ENCODE measurements around the gene NR6A1. TPM values are rescaled to one million over a fixed set of nuclear protein-coding genes. Genes with fewer than 3 reads are reported as not detected.

Gene NR6A1
- total RNA-seq, 2 experiments from 2014 or later, result 0.28 to 0.76 TPM

- no peaks in the 10 kb centered on the region for H3K36me3 Mint-ChIP-seq (ENCODE audit: low read depth)
- H3K4me3 Mint-ChIP-seq, result no peak overlapping the region
- no peak overlapping the region for H3K27ac Mint-ChIP-seq
- CTCF ChIA-PET, result no interaction called here
- no peaks in the 10 kb centered on the region for H3K9me3 Mint-ChIP-seq
- H3K4me1 Mint-ChIP-seq, result no peaks in the 10 kb centered on the region
- POLR2A ChIA-PET, result no interaction called here
- DNase-seq, result no peak
- peaks cover 17% of the 10 kb centered on the region for H3K27me3 Mint-ChIP-seq
Observed at GRCh38 chr9:124558777-124559470, 212.2 kb downstream of the NR6A1 start.

DNA sequence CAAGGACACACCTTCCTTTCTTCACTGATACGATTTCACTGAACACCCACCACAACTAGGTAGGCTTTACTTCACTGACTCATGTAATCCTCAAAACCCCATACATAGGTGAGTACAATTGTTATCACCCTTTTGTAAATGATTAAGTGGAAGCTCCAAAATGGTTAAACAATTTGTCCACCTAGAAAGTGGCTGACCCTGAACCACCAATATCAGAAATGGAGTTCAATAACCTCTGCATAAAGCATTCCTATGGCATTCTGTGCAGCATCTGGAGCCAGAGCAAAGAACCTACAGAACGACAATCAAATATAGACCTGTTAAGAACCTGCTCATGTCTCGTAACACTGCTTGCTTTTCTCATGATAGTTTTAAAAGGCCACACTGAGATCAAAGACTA is 213.2 kb downstream of the NR6A1 start:
- Mint-ChIP-seq H3K4me3 (no peak overlapping the region), H3K27me3 (peaks cover 16% of the 10 kb centered on the region), H3K36me3 (ENCODE audit: low read depth) (no peaks in the 10 kb centered on the region), H3K27ac (no peak overlapping the region), H3K4me1 (no peaks in the 10 kb centered on the region), H3K9me3 (no peaks in the 10 kb centered on the region)
- ChIA-PET POLR2A (no interaction called here), CTCF (no interaction called here)
- no peak for DNase-seq

- Mint-ChIP-seq H3K4me3 (no peak overlapping the region), H3K4me1 (no peaks in the 10 kb centered on the region), H3K27ac (no peak overlapping the region), H3K9me3 (no peaks in the 10 kb centered on the region), H3K36me3 (ENCODE audit: low read depth) (no peaks in the 10 kb centered on the region), H3K27me3 (peaks cover 5% of the 10 kb centered on the region)
- ChIA-PET CTCF (interaction anchor here (0.5 to 0.6 kb wide), 3 partner anchors 13 to 198 kb away, joined by 3 to 4 read pairs (median 3); no protein-coding TSS in a partner anchor), POLR2A (no interaction called here)
- no peak for DNase-seq
Observed at GRCh38 chr9:124555043-124555442, 216.1 kb downstream of the NR6A1 start.

DNA sequence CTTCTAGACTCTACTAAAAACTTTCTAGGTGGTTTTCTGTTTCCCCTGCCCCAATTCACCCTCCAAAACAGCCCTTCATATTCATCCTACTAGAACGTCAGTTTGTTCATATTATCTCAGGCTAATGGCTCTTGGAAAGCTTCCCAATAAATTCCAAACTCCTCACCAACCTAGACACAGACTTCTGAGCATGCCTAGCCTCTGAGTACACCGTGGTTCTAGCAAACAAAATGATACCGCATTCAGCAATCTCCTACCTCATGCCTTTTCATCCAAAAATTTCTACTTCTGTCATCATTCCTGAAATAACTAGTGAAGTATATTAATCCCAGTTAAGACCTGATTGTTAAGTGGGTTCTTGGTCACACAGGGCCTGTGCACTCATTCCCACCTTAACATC is 217.4 kb downstream of the NR6A1 start:
- Mint-ChIP-seq H3K4me1 (no peaks in the 10 kb centered on the region), H3K4me3 (no peak overlapping the region), H3K9me3 (no peaks in the 10 kb centered on the region), H3K36me3 (ENCODE audit: low read depth) (no peaks in the 10 kb centered on the region), H3K27ac (no peak overlapping the region), H3K27me3 (peaks cover 5% of the 10 kb centered on the region)
- POLR2A ChIA-PET, result no interaction called here
- no peak for DNase-seq
- CTCF ChIA-PET, result interaction anchor here (0.6 to 3.2 kb wide), 4 partner anchors 17 to 208 kb away, joined by 3 to 25 read pairs (median 11); no protein-coding TSS in a partner anchor

DNA sequence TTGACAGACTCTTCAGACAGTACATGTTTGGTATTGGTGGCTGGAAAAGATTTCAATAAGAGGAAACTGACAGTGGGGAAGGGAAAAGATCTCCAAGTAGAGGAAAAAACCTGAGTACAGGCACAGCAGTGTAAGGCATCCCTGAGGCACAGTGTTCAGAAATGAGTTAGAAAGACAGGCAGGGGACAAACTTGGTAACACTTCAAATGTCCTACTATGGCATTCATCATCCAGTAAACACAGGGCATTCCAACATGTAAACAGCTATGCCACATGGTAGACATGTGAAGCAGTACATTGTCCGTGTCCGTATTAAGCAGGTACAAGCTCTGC is 218.9 kb downstream of the NR6A1 start:
- POLR2A ChIA-PET, result no interaction called here
- no peak overlapping the region for H3K4me3 Mint-ChIP-seq
- no peaks in the 10 kb centered on the region for H3K9me3 Mint-ChIP-seq
- H3K27ac Mint-ChIP-seq, result no peak overlapping the region
- no peaks in the 10 kb centered on the region for H3K4me1 Mint-ChIP-seq
- CTCF ChIA-PET, result interaction anchor here (0.8 to 3.2 kb wide), 11 partner anchors 11 to 948 kb away, joined by 3 to 25 read pairs (median 9); no protein-coding TSS in a partner anchor
- H3K36me3 Mint-ChIP-seq (ENCODE audit: low read depth), result no peaks in the 10 kb centered on the region
- DNase-seq, result no peak
- H3K27me3 Mint-ChIP-seq, result peaks cover 12% of the 10 kb centered on the region

DNA sequence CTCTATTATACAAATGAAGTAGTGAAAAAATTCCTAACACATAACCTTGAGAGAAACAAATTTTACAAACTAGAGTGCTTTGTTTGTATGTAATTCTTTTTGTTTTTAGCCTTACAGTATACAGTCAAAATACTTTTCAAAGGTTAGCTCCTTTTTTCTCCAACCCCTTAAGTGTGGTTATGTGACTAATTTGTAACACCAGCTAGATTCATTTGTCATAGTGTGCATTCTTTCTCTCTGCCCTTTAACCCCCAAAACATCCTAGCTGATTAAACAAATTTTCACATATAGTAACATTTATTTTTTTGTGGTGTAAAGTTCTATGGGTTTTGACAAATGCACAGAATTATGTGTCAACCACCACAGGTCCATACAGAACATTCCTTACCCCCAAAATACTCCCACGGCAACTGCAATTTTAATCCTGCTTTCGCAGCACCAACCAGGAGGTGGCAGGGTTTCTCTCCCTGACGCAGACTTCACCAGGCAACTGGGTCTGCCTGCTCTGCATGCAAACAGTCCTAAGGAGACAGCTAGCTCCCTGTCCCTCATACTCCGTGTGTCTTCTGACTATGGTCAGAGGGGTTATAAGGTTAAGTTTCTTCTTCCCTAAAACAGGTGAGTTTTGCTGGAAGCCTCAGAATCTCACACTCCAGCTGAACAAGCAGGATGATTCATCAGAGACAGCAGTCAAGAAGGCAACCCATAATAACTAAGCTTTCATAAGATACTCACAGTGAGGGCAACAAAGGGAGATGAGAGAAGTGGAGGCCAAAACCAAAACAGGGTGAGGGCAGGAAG is 219.4 kb downstream of the NR6A1 start:
- Mint-ChIP-seq H3K27me3 (peaks cover 16% of the 10 kb centered on the region), H3K4me1 (no peaks in the 10 kb centered on the region), H3K4me3 (no peak overlapping the region), H3K9me3 (no peaks in the 10 kb centered on the region), H3K36me3 (ENCODE audit: low read depth) (no peaks in the 10 kb centered on the region), H3K27ac (no peak overlapping the region)
- DNase-seq, result peak; percentile 30
- ChIA-PET POLR2A (no interaction called here), CTCF (interaction anchor here (0.7 to 3.2 kb wide), 13 partner anchors 11 to 947 kb away, joined by 3 to 25 read pairs (median 6); no protein-coding TSS in a partner anchor)

- no peak for DNase-seq
Observed at GRCh38 chr9:124550072-124550471, 221.0 kb downstream of the NR6A1 start.

GRCh38 chr9:124549016-124549415 is 222.1 kb downstream of the NR6A1 start:
- Mint-ChIP-seq H3K4me3 (no peak overlapping the region), H3K36me3 (ENCODE audit: low read depth) (no peaks in the 10 kb centered on the region), H3K9me3 (no peaks in the 10 kb centered on the region), H3K27ac (no peak overlapping the region), H3K27me3 (peaks cover 22% of the 10 kb centered on the region), H3K4me1 (no peaks in the 10 kb centered on the region)
- POLR2A ChIA-PET, result no interaction called here
- CTCF ChIA-PET, result no interaction called here
- no peak for DNase-seq

More at GRCh38 chr9:124550072-124550471, 221.0 kb downstream of the NR6A1 start:
- Mint-ChIP-seq H3K27ac (no peak overlapping the region), H3K9me3 (no peaks in the 10 kb centered on the region), H3K4me1 (no peaks in the 10 kb centered on the region), H3K27me3 (peaks cover 18% of the 10 kb centered on the region), H3K36me3 (ENCODE audit: low read depth) (no peaks in the 10 kb centered on the region), H3K4me3 (no peak overlapping the region)
- CTCF ChIA-PET, result interaction anchor here (1.5 kb wide), 1 partner anchor 13 kb away, joined by 3 read pairs; no protein-coding TSS in a partner anchor
- POLR2A ChIA-PET, result no interaction called here

DNA sequence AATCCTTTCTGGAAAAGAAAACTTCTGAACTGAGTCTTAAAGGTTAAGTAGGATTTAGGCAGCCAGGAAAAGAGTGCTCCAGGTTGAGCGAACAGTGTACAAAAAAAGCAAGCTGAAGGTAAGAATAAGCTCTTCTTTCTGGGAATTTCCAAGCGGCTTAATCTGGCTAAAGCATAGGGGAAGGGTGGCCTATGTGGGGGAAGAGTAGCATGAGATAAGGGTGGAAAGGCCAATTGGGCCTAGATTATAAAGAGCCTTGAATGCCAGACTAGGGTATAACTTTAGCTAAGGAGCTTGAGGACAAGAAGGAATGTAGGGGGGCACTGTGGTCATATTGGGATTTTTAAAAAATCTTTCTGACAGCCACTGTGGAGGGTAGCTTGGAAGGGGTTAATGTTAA is 226.6 kb downstream of the NR6A1 start:
- peaks cover 42% of the 10 kb centered on the region for H3K27me3 Mint-ChIP-seq
- no peak for DNase-seq
- POLR2A ChIA-PET, result no interaction called here
- no peaks in the 10 kb centered on the region for H3K9me3 Mint-ChIP-seq
- no peaks in the 10 kb centered on the region for H3K4me1 Mint-ChIP-seq
- CTCF ChIA-PET, result interaction anchor here (1.7 kb wide), 1 partner anchor 8 kb away, joined by 12 read pairs; no protein-coding TSS in a partner anchor
- no peak overlapping the region for H3K27ac Mint-ChIP-seq
- H3K4me3 Mint-ChIP-seq, result no peak overlapping the region
- no peaks in the 10 kb centered on the region for H3K36me3 Mint-ChIP-seq (ENCODE audit: low read depth)

GRCh38 chr9:124541824-124542223 is 229.3 kb downstream of the NR6A1 start:
- Mint-ChIP-seq H3K36me3 (ENCODE audit: low read depth) (no peaks in the 10 kb centered on the region), H3K9me3 (no peaks in the 10 kb centered on the region), H3K4me3 (no peak overlapping the region), H3K27me3 (peaks cover 29% of the 10 kb centered on the region), H3K4me1 (no peaks in the 10 kb centered on the region), H3K27ac (no peak overlapping the region)
- DNase-seq, result no peak
- ChIA-PET CTCF (no interaction called here), POLR2A (no interaction called here)

DNA sequence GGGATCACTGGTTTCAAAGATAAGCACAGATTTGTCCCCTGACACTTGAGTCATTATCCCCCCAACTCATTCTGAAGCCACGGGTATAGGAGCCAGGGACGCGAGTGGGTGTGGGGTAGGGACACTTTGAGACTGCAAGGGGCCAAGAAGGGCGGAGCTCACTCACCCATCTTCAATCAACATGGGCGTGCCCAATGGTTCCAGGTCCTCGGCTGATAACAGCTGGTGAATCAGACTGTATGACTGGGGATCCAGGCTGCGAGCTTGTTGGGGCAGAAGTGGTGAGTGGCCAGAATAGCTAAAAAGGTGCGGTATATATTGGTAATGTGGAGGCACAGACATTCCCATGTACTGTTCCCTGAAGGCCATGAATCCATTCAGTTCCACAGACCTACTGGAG is 233.2 kb downstream of the NR6A1 start:
- ChIA-PET CTCF (interaction anchor here (1.9 to 3.2 kb wide), 4 partner anchors 7 to 119 kb away, joined by 12 to 48 read pairs (median 18); no protein-coding TSS in a partner anchor), POLR2A (no interaction called here)
- Mint-ChIP-seq H3K9me3 (no peaks in the 10 kb centered on the region), H3K4me3 (no peak overlapping the region), H3K27ac (no peak overlapping the region), H3K4me1 (no peaks in the 10 kb centered on the region), H3K27me3 (peaks cover 20% of the 10 kb centered on the region), H3K36me3 (ENCODE audit: low read depth) (no peaks in the 10 kb centered on the region)
- no peak for DNase-seq

DNA sequence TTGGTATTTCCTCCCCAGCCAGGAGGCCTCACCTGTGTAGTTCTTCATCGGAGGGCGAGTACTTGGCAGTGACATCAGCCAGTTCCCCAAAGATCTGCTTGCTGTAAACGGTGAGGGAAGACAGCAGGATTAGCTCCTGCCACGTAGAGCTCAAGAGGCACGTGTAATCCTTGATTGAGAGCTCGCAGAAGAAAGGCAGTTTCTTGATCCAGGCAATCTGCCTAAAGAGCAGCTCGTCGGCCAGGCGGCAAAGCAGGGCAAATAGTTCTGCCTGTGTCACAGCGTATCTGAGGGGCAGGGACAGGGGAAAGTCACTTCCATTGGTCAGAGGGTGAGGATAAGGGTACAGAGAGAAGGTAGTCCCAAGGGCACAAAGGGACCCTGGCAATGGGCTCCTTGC is 235.3 kb downstream of the NR6A1 start:
- no peak for DNase-seq
- Mint-ChIP-seq H3K4me1 (no peaks in the 10 kb centered on the region), H3K9me3 (no peaks in the 10 kb centered on the region), H3K36me3 (ENCODE audit: low read depth) (no peaks in the 10 kb centered on the region), H3K4me3 (no peak overlapping the region), H3K27me3 (peaks cover 6% of the 10 kb centered on the region), H3K27ac (no peak overlapping the region)
- ChIA-PET CTCF (interaction anchor here (1.1 to 3.2 kb wide), 7 partner anchors 9 to 151 kb away, joined by 5 to 48 read pairs (median 12); no protein-coding TSS in a partner anchor), POLR2A (no interaction called here)

DNA sequence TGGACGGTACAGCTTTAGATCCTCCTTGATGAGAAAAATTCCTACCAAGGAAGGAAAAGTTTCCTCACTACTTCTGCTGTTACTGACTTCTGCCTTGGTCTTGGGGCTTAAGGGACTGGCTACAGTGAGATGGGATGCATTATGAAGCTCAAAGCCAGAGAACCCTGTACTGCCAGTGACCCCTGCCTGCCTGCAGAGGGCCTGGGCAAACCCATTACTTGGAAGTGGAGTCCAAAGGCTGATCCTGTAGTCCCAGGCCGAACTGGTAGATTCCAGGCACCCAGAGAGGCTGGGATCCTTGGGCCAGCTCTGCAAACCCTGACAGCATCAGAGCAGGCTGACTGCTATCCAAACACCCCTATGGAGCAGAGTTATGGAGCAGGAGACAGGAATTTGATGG is 238.2 kb downstream of the NR6A1 start:
- DNase-seq, result no peak
- CTCF ChIA-PET, result interaction anchor here (1.2 kb wide), 1 partner anchor 114 kb away, joined by 4 read pairs; no protein-coding TSS in a partner anchor
- Mint-ChIP-seq H3K9me3 (no peaks in the 10 kb centered on the region), H3K4me3 (no peak overlapping the region), H3K27ac (no peak overlapping the region), H3K36me3 (ENCODE audit: low read depth) (no peaks in the 10 kb centered on the region), H3K4me1 (no peaks in the 10 kb centered on the region), H3K27me3 (peaks cover 5% of the 10 kb centered on the region)
- POLR2A ChIA-PET, result no interaction called here

Data from activated CD4-positive, alpha-beta memory T cell treated with anti-CD3 and anti-CD28 coated beads, Interleukin-2, amount 10 ng/mL, durations not matched to agents 7 days and 5 days (primary cell).